Measurements from ENCODE around the gene IGF2. TPM values are rescaled to one million over a fixed set of nuclear protein-coding genes. Genes with fewer than 3 reads are reported as not detected.
A peak's percentile ranks its signal among the peaks of the same experiment; 100 is the strongest.

The IGF2 gene
- total and polyA plus RNA-seq, 2 of the 8 experiments (the other 6 are each of a cell fraction or from before 2014, with no cell fraction given), result 0.74 to 1.5 TPM

DNA sequence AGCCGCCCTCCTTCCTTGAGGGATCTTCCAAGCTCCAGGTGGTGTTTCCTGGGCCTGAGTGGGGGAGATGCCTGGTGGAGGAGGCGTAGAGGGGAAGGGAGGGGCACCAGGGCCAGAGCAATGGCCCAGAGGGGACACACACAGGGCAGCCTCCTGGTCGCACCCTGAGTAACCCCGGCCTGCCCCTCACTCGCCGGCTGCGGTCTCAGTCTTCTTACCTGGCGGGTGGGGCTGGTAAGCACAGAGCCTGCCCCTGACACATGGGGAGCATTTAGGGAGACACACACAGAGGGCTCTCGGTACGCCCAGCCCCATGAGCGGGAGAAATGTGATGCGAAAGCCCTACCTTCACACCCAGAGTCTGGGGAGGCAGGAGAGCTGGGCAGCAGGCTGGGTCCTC lies 23.9 kb downstream of the IGF2 start:
- H4K5ac ChIP-seq (ENCODE audit: insufficient read length, low read depth, low read length), result no peak overlapping the region

More for the DNA sequence above, 23.9 kb downstream of the IGF2 start:
- Histone ChIP-seq H2AFZ (ENCODE audit: low read length) (no peak overlapping the region), H4K91ac (replicated peaks; ENCODE audit: insufficient read length, low read length) (no peak overlapping the region), H3K4me1 (replicated peaks in 1 of 4; ENCODE audit: control insufficient read depth in 3 of 4, insufficient read depth in 4 of 4, low read length in 3 of 4) (peaks cover 0 to 3% (median 1%) of the 10 kb centered on the region in 4 experiments; a peak in 1 of 7 replicates), H2AK5ac (ENCODE audit: low read depth, low read length) (no peak overlapping the region), H3K27ac (ENCODE audit: low read depth, low read length) (no peak overlapping the region), H3K4me2 (ENCODE audit: insufficient read depth in 1 of 2, low read depth in 2 of 2, low read length in 2 of 2) (no peak overlapping the region), H2BK20ac (ENCODE audit: low read length) (no peak overlapping the region), H3K36me3 (ENCODE audit: control insufficient read depth in 2 of 4, insufficient read depth in 4 of 4, low read length in 3 of 4) (no peaks in the 10 kb centered on the region), H2BK15ac (ENCODE audit: low read length) (no peak overlapping the region; the same call in 1 of the 2 replicates), H2BK5ac (ENCODE audit: low read depth, low read length) (no peak overlapping the region), H3K56ac (replicated peaks; ENCODE audit: insufficient read length, low read depth, low read length) (no peak overlapping the region), H3K9ac (replicated peaks in 1 of 4; ENCODE audit: extremely low read depth in 1 of 4, low read depth in 3 of 4, low read length in 3 of 4) (no peak overlapping the region), H3K18ac (ENCODE audit: extremely low read depth, low read length) (no peak overlapping the region), H3K27me3 (replicated peaks in 1 of 4; ENCODE audit: control insufficient read depth in 3 of 4, extremely low read depth in 1 of 4, insufficient read depth in 3 of 4, low read length in 3 of 4) (no peaks in the 10 kb centered on the region; a peak in 1 of 7 replicates), H3K23ac (ENCODE audit: insufficient read length) (no peak overlapping the region), H3K79me2 (ENCODE audit: control insufficient read depth in 1 of 2, insufficient read depth in 2 of 2, low read length in 2 of 2) (no peaks in the 10 kb centered on the region), H3K79me1 (ENCODE audit: low read depth, low read length) (no peaks in the 10 kb centered on the region), H4K20me1 (replicated peaks in 1 of 2; ENCODE audit: control insufficient read depth in 1 of 2, insufficient read depth in 2 of 2, low read length in 2 of 2) (no peaks in the 10 kb centered on the region), H3K23me2 (ENCODE audit: low read depth, low read length) (peaks cover 2% of the 10 kb centered on the region; the same call in 1 of the 2 replicates), H2BK120ac (replicated peaks; ENCODE audit: low read depth, low read length) (no peak overlapping the region), H3K4me3 (ENCODE audit: extremely low read depth in 1 of 4, insufficient read depth in 2 of 4, low read depth in 3 of 4, low read length in 4 of 4) (no peak overlapping the region), H3K4ac (replicated peaks; ENCODE audit: insufficient read length, low read depth, low read length) (no peak overlapping the region), H3K9me3 (ENCODE audit: insufficient read depth in 2 of 2, low read depth in 1 of 2, low read length in 1 of 2) (peaks cover 8 to 13% of the 10 kb centered on the region in 2 experiments), H2BK12ac (ENCODE audit: low read depth, low read length) (no peak overlapping the region), H3K14ac (ENCODE audit: insufficient read length) (no peak overlapping the region), H4K8ac (ENCODE audit: extremely low read depth, insufficient read depth, low read length) (peak overlapping the region; percentile 16; the same call in 1 of the 2 replicates)
- ChIA-PET CTCF (ENCODE audit: partially characterized antibody) (interaction anchor here (0.8 to 1.8 kb wide), 7 partner anchors 12 to 79 kb away, joined by 3 to 6 read pairs (median 3); no protein-coding TSS in a partner anchor), POLR2A (ENCODE audit: partially characterized antibody) (no interaction called here)
- DNase-seq (ENCODE audit: low read depth in 1 of 2, low spot score in 2 of 2), result no peak
- TF ChIP-seq JUND (IDR thresholded peaks at IDR 0.05; ENCODE audit: low read length), result no peak
- no peak for FAIRE-seq
- WGBS, 2 experiments (ENCODE audit: extremely low coverage in 1 of 2, insufficient coverage in 1 of 2, insufficient read length in 1 of 2, insufficient replicate concordance in 2 of 2, low coverage in 1 of 2, low lambda C conversion rate in 2 of 2, missing lambda C conversion rate in 1 of 2), result 91% methylated on average over 10 of the region's 12 CpGs; no CpG with 5 or more reads in 1 of the 2 experiments

Data from H1 (cell line).